Stromal cell of bone marrow (primary cell): ENCODE results near the gene LYPD6B.

Experiments
- DNase-seq: peaks from one replicate; pipeline ENCODE4 v3.0.0-alpha.2; 2012; ENCODE audit warnings: low read depth

Gene LYPD6B

DNA sequence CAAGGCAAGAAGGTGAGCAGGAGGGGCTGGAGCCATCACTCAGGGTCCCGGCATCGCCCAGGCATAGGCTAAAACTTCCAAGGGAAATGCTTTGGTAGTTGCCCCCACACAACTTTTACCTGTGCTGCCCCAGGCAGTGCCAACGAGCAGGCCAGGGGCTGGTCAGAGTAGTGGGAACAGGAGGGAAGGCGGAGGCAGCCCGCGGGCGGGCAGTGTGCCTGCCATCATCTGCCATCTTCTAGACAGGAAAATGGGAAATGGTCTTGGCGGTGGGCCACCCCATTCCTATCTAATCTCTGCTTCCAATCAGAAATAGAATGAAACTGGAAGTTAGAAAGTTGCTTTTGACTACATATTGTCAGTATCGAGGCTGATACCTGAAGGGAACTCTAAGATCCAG lies 26.0 kb upstream of the LYPD6B start:
- DNase-seq = no peak

GRCh38 chr2:149015501-149015900 lies 23.0 kb upstream of the LYPD6B start:
- no peak for DNase-seq

GRCh38 chr2:149015926-149016563 lies 22.5 kb upstream of the LYPD6B start:
- DNase-seq = no peak

DNA sequence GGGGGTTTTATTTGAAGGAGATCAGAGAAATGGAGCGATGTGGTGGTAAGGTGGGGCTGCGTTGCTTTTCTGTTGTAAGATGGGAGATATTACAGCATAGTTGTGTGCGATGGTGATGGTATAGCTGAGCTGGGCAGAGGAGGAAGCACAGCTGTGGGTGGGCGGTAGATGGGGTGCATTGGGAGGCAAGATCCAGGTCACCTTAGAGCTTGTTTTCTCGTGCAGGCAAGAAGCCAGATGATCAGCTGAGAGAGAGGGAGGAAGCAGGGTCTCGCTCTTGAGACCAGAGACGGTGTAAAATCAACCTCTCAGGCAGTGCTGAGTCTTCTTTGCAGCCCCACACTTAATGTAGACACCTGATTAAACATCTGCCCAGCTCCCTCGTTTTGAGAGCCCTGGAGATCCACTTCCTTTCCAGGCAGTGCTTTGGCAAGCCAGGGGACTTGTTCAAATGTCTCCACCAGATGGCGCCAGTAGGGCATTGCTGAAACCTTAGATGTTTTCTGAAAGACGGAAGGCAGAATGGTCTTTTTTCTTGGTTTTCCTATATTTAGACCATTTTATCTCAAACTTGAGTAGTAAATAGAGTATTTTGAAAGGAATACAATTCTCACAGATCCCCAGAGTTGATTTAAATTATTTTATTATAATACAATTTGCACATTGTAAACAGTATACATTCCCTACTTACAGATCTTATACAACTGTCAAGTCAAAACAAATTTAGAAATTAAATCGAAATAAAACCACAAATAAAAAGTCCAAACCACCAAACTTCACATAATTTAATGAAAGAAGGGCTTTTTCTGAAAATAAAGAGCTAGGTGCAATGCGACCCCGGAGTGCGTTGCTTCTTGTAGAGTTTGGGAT lies 21.1 kb upstream of the LYPD6B start:
- DNase-seq = peak; percentile 62

GRCh38 chr2:149018981-149019380 lies 19.5 kb upstream of the LYPD6B start:
- no peak for DNase-seq

GRCh38 chr2:149019768-149020167 lies 18.7 kb upstream of the LYPD6B start:
- no peak for DNase-seq

GRCh38 chr2:149020432-149020851 lies 18.1 kb upstream of the LYPD6B start:
- DNase-seq = no peak

DNA sequence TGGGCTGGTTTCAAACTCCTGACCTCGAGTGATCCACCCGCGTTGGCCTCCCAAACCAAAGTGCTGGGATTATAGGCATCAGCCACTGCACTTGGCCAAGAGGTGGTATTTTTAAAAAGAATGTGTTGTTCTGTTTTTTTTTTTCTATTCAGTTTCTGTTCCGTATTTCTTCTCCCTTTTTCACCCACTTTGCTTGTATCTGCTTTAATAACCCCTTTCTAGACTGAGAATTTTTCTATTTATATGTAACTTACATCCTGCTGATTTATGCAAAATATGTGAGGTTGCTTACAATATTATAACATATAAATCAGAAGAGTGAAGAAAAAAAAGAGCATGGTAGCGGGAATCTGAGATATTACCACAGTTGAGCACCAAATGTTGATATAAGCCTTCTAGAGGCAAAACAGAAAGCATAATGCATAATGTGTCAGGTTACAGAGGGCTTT lies 17.2 kb upstream of the LYPD6B start:
- DNase-seq = no peak

GRCh38 chr2:149021761-149022160 lies 16.7 kb upstream of the LYPD6B start:
- DNase-seq = no peak

- no peak for DNase-seq
Measured at GRCh38 chr2:149023091-149023490, 15.4 kb upstream of the LYPD6B start.

- DNase-seq = no peak
Measured at GRCh38 chr2:149027590-149028250, 10.8 kb upstream of the LYPD6B start.

GRCh38 chr2:149028377-149028776 lies 10.1 kb upstream of the LYPD6B start:
- no peak for DNase-seq

DNA sequence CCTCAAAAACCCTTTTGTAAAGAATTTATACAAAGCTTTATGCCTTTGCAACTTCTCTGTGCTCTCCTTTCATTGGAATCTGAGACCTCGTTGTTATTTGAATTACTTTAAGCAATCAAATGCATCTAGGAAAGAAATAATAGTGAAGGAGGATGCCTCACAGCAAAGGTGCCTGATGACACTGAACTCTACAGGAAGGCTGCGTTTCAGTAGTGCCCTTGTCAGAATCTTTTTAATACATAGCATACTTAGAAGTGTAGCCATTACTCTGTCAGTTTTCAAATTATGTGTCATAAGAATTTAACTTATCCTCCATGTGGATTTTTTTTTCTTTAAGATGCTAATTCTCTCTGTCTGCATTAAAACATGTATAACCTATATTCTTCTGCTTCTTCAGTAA lies 9.6 kb upstream of the LYPD6B start:
- DNase-seq = no peak

DNA sequence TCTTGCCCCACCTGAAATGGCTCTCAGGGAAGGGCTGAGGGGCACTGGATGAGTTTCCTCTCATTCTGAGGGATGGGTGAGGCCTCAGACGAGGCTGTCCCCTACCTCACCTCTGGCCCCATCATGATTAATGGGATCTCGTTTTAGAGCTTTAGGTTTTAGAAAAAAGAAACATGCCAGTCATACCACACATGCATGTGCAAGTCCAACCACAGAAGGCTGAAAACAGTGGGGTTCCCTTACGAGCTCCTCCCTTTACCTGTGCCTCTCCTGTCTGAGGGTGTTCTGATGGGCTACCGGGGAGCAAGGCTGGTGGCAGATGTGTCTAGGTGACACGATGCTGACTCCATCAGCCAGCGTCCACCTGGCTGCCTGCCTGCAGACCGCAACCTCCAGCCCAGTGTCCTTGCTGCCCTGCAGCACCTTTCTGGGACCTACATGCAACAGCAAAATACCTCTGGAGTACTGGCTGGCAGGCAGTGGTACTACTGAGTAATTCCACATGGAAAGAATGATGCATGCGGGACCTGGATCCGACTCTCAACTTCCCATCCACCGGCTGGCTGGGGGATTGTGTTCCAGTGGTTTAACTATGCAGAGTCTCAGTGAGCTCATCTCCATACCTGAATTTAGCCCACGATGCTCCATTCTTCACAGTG lies 9.1 kb upstream of the LYPD6B start:
- DNase-seq = no peak

- no peak for DNase-seq
Measured at GRCh38 chr2:149031396-149031795, 7.1 kb upstream of the LYPD6B start.

- DNase-seq = no peak
Measured at GRCh38 chr2:149033716-149034115, 4.8 kb upstream of the LYPD6B start.

GRCh38 chr2:149034406-149034805 lies 4.1 kb upstream of the LYPD6B start:
- DNase-seq = no peak

GRCh38 chr2:149036507-149037293 lies 1.8 kb upstream of the LYPD6B start:
- DNase-seq = no peak

GRCh38 chr2:149037851-149038250 lies 648 bp upstream of the LYPD6B start:
- no peak for DNase-seq

- no peak for DNase-seq
Measured at GRCh38 chr2:149039213-149039724, 770 bp downstream of the LYPD6B start.

- DNase-seq = no peak
Measured at GRCh38 chr2:149040451-149040850, 2.0 kb downstream of the LYPD6B start.
